AG08396 (cell line): ENCODE results near the gene MACROD2.
"Not testable (repeated sequence)": the region's sequence is repeated elsewhere in the genome, so short reads cannot be mapped to it uniquely, and the experiment has no call there.

Source experiments
- DNase-seq: peaks from one replicate; pipeline ENCODE4 v3.0.0; 2012; ENCODE audit warnings: low spot score, mixed read lengths

The MACROD2 gene

DNA sequence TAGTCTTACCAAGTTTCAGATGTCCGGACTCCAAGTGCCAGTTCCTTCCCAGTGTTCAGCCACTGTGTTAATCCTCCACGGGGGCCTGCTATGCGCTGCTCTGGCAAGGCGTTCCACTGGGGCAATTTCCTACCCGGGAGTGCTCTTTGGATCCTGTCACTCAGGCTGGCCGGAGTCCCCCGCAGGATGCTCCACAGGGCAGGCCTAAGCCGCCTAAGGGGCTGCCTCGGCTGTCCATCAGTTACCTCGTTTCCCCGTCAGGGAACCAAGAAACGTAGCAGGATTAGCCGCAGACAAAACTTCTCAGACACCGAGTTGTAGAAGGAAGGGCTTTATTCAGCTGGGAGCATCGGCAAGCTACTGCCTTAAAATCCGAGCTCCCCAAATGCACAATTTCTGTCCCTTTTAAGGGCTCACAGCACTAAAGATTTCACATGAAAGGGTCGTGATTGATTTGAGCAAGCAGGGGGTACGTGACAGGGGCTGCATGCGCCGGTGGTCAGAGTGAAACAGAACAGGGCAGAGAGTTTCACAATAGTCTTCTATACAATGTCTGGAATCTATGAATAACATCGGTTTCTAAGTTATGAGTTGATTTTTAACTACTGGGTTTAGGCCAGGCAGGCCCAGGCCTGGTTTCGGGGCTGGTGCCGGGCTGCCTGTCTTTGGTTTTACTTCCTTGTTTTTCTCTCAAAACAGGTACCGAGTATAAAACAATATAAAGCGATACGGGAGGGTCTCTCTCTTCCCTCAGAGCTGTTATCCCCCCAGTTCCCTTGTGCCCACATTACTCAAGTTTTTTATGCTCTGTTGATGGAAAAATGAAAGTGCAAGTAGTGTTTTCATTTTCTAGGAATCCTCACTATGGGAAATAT, 1990.4 kb downstream of the MACROD2 start:
- not testable (repeated sequence) for DNase-seq

DNA sequence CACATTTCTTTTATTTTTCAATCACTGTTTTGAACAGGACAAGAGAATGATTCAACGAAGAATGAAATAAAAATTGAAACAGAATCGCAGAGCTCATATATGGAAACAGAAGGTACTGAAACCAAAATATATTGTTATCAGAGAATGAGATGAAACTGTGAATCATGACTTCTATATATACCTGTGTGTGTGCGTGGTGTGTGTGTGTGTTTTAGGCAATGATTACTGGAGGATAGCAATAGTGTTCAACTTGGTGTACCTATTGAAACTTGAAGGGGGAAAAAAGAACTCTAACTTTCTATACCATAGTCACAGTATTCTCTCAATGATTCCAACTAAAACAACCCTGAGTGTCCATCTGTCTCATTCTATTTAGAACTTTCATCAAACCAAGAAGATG, 1991.4 kb downstream of the MACROD2 start:
- DNase-seq: no peak

GRCh38 chr20:15991279-15991678, 1996.0 kb downstream of the MACROD2 start:
- DNase-seq: no peak

- DNase-seq: no peak
These were observed 1997.2 kb downstream of the MACROD2 start for GRCh38 chr20:15992564-15992963.

DNA sequence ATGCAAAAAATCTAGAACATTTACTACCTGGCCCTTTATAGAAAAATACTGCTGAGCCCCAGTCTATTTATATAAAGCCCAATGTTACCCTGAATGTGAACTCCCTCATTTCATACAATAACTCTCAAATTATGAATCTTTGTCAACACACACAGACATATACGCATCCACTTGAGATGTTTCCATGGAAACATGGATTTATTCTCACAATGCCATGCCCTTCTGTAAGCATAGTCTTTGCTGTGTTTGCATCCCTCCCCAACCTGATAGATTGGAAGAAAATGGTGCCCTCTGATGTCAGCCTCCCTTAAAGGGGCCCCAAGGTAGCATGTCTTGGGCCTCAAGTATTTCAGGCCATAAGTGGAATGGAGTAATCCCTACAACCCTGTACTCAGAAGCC, 2004.8 kb downstream of the MACROD2 start:
- DNase-seq: no peak

GRCh38 chr20:16001286-16001685, 2006.0 kb downstream of the MACROD2 start:
- no peak for DNase-seq

DNA sequence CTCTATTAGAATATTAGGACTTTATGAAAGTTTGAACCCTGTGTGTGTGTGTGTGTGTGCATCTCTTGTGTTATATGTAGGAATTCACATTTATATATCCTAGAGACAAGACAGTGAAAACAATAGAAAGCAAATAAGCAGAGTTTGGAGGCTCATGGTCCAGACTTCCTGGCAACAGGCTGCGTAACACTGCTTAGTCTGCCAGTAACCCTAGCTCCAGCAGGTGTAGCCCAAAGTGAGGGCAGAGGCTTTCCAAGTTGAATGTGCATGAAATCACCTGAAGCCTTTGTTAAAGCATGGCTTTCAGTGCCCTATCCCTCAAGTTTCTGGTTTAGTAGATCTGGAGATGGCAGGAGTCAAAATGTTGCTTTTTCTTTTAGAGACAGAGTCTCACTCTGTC, 2008.0 kb downstream of the MACROD2 start:
- DNase-seq: no peak

DNA sequence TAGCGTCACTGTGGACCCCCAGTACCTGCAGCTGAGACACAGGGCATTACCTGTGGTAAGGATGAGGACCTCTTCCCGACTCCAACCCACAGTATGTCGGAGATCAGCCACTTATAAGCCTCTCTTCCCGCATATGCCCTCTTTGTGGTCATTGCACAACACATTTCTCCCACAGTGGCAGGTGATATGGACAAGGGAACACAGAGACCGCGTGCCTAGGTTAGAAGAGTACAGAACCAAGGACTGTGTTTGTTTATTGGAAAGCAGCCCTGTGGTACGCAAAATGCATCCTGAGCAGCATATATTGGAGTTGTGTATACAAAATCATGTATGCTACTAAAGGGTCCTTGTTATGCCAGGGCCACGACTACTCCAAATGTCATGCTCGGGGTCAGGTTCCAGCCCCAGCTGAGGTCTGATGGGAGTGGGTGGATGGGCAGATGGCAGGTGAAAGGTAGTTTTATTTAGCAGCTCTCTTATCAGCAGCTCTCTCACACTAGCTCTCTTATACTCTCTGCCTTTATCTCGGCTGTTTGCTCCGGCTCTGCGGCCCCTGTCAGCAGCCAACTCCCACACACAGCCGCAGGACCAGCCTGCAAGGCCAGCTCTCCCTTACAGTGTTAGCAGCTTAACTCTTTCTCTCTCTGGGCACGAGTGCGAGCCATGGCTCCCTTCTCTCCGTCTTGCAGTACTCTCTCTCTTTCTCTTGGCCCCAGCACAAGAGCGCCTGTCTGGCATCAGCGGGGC, 2009.0 kb downstream of the MACROD2 start:
- no peak for DNase-seq

DNA sequence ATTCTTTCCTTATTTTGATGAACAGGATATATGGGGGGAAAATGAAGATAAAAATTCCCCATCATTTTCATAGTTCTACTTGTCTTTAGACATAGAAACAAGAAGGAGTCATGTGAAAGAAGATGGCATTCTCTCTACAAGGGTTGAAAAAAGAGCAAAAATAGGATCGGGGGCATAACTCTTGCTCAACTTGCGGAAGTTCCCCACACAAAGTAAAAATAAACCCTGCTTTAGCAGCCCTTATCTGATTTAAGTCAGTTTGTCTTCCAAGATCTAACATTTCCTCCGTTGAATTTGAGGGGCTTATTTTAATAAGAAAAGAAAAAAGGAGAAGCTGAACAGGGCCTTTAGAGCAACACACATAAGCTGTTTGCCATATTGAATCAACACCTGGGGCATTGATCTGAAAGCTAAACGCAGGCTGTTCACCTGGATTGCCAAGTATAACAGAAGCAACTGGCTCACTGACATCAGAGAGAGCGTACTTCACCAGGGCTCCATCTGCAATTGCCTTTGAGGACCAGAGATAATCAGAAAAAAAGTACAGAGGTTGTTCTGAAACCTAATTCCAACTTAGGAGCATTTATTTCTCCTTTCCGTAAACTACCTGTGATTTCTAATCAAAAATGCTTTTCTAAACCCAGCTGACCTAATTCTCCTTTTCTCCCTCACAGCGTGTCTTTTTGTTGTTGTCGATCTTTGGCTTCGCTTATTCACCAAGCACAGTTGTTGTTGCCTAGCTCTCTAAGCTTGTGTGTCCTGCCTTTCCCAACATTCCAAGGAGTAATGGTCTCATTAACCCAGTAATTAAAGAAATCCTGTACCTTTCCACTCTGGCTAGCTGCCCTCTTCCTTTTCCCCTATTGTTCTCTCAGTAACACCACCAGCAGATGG, 2010.0 kb downstream of the MACROD2 start:
- DNase-seq: no peak

- DNase-seq: no peak
These were observed 2010.7 kb downstream of the MACROD2 start for GRCh38 chr20:16005915-16006493.

DNA sequence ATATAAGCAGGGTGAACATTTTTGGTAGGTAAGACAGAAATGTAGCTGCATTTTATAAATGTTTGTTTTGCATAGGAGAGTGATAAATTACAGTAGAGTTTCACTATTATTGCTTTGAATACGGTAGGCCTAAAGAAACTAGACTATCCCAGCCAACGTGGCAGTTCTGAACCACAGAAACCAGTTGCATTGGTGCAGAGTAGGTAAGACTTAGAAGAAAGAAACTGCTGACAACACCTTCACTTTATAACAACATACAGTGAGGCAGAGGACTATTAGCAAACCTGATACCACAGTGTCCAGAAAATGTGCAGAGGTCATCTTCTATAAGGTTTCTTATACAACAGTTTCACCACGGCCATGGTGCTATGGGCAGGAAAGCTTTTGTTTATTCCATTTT, 2011.8 kb downstream of the MACROD2 start:
- no peak for DNase-seq

GRCh38 chr20:16007962-16008361, 2012.6 kb downstream of the MACROD2 start:
- no peak for DNase-seq

GRCh38 chr20:16011056-16011455, 2015.7 kb downstream of the MACROD2 start:
- no peak for DNase-seq

DNA sequence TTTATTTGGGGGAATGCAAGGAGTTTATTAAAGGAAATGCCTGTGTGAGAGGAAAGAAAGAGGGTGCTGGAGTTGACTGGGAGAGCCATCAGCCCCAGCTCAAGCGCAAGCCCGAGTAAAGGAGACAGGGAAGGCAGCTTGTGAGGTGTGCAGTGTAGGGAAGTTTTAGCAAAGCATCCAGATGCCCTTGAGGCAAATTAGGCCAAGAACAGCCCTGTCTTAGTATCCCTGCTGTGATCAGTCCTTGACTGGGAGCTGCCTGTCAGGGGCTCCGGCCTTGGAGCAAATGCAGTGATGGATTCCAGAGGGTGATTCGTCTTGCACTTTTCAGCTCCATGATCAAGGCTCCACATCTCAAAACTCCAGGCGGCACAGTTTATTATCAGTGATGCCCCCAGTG, 2016.2 kb downstream of the MACROD2 start:
- DNase-seq: no peak

GRCh38 chr20:16012934-16013333, 2017.6 kb downstream of the MACROD2 start:
- DNase-seq: not testable (repeated sequence)

- no peak for DNase-seq
These were observed 2018.3 kb downstream of the MACROD2 start for GRCh38 chr20:16013631-16014030.

DNA sequence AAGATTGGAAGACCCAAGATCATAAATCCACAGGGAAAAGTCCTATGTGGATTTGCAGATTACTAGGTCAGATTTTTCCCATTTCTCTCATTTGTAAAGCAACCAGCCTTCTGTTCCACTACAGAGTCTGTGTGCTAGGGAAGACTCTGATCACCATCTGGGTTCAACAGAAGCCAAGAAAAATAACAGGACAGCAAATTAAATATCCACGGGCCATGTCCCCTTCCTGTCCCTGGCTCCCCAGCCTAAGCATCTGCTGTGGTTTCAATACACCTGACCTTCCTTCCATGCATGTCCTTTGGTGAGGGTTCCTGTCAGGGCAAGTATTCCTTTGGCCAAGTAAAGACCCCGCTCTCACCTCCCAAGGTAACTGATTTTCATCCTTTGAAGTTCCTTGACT, 2019.1 kb downstream of the MACROD2 start:
- no peak for DNase-seq

DNA sequence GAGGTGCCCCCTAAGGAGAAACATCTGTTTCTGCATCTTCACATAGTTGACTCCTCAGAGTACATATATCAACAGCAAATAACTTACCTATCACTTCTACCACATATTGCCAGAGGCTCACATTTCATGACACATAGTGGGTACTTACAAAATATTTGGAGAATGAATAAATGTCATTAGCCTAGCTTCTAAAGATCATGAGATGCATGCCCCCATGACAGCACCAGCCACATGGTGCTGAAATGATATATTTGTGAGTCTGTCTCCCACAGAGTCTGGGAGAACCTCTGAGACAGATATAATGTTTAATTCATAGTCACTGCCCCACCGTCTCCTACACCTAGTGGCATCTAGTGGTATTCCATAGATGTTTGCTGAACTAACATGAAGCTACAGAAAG, 2022.3 kb downstream of the MACROD2 start:
- DNase-seq: no peak

DNA sequence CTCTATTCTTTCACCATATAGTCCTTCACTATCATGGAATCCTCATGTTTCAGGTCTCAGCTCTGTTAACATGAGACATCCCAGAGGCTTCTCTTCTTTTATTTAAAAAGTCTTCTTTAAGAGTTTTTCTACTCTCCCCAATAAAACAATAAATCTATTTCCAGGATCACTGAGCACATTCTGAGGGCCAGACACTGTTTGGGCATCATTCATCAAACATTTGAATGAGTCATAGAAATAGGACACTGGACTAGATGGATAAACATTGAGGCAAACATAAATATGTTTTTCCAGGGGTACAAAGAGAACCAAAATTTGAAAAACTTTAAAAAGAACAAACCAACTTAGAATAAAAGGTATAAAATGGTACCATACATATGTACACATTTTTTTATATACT, 2023.6 kb downstream of the MACROD2 start:
- no peak for DNase-seq

- peak; percentile 10 for DNase-seq
These were observed 2025.7 kb downstream of the MACROD2 start for GRCh38 chr20:16020971-16021370.

DNA sequence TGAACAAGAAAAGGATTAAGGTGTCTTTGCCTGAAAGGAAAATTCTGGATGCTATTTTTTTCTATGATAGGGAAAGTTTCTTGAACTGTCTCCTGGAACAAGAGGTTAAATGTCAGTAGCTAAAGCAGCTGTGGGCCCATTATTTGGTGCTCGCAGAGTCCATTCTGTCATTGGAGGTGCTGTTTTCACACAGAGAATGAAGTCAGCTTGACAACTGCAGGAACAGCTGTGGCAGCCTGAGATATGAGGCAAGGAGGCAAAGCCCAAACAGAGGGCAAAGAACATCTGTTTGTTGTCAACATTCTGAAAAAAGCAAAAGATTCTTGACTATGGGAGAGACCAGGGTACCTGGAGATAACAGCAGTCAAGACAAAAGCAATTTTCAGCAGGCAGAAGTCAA, 2029.8 kb downstream of the MACROD2 start:
- DNase-seq: no peak

GRCh38 chr20:16027686-16028085, 2032.4 kb downstream of the MACROD2 start:
- no peak for DNase-seq
